Osteoblast (primary cell): ENCODE results near the gene DLGAP1. TPM values are rescaled to one million over a fixed set of nuclear protein-coding genes. Genes with fewer than 3 reads are reported as not detected.

Source experiments
- DNase-seq: peaks from one replicate; pipeline ENCODE4 v3.0.0; 2011; ENCODE audit warnings: low spot score, mixed read lengths; ENCODE audit not compliant: insufficient read length; ENCODE audit errors: missing footprints
- H2AFZ ChIP-seq: 2 replicates; pipeline ENCODE4 v1.6.0; 2011; ENCODE audit warnings: mild to moderate bottlenecking, low read length
- H3K27ac ChIP-seq: 2 replicates; pipeline ENCODE4 v1.5.1; 2011; ENCODE audit warnings: mild to moderate bottlenecking, low read depth, low read length, moderate library complexity
- H3K27me3 ChIP-seq: 2 replicates; pipeline ENCODE4 v1.6.0; 2012; ENCODE audit warnings: mild to moderate bottlenecking, control low read depth, inconsistent platforms, low read length, moderate library complexity; ENCODE audit not compliant: insufficient read depth
- H3K36me3 ChIP-seq: 2 replicates; pipeline ENCODE4 v1.5.1; 2011; ENCODE audit warnings: mild to moderate bottlenecking, low read length, control low read depth, moderate library complexity; ENCODE audit not compliant: insufficient read depth
- H3K4me1 ChIP-seq: 2 replicates; pipeline ENCODE4 v1.5.1; 2011; ENCODE audit warnings: mild to moderate bottlenecking, low read length, control low read depth, moderate library complexity; ENCODE audit not compliant: insufficient read depth
- H3K4me2 ChIP-seq: 2 replicates; pipeline ENCODE4 v1.6.0; 2011; ENCODE audit warnings: mild to moderate bottlenecking, low read length; ENCODE audit not compliant: insufficient read depth
- H3K4me3 ChIP-seq: fragments of 200-600 bp; sonication (generic); 3 replicates; pipeline ENCODE4 v1.5.1; 2012; ENCODE audit warnings: mild to moderate bottlenecking, low read length, inconsistent platforms; ENCODE audit not compliant: insufficient read depth
- H3K79me2 ChIP-seq: 2 replicates; pipeline ENCODE4 v1.6.0; 2012; ENCODE audit warnings: mild to moderate bottlenecking, low read length, control low read depth, inconsistent platforms; ENCODE audit not compliant: insufficient read depth
- H3K9me3 ChIP-seq: 2 replicates; pipeline ENCODE4 v1.5.1; 2011; ENCODE audit warnings: low read depth, low read length, control low read depth
- H4K20me1 ChIP-seq: 2 replicates; pipeline ENCODE4 v1.6.0; 2012; ENCODE audit warnings: mild to moderate bottlenecking, low read length, control low read depth; ENCODE audit not compliant: insufficient read depth
- total RNA-seq: library from RNA; depleted of rRNA; stranded (reverse); fragments of >200 nt; gene quantifications from 2 replicates; pipeline ENCODE4 v1.2.3, GENCODE V29; 2012
- TF ChIP-seq, protein P1 (sequence below): IDR thresholded peaks from 2 replicates; pipeline ENCODE4 v1.5.1; 2011; ENCODE audit warnings: mild to moderate bottlenecking, low read depth, low read length, moderate library complexity; ENCODE audit errors: extremely low read depth

DLGAP1 gene
- total RNA-seq, 1 donor = not detected

GRCh38 chr18:4406856-4407255, 48.3 kb downstream of the DLGAP1 start:
- H3K27me3 ChIP-seq = no peaks in the 10 kb centered on the region

DNA sequence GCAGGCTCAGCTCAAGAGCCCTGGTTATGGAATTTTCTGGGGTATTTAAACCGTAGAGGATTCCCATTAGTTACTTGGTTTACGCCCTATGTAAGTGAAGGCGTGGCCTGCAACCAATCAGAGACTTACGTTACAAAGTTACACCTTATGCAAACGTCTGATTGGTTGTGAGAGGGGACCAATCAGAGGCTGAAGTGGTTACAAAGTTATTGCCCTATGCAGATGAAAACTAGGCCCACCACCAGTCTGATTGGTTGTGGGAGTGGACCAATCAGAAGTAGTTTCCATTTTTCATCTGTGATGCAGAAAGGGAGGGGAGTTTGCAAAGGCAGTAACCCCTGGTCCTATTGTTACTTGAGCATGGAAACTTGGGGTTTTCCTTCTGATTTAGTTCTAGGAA, 49.1 kb downstream of the DLGAP1 start:
- H3K9me3 ChIP-seq = no peaks in the 10 kb centered on the region

More at GRCh38 chr18:4406856-4407255, 48.3 kb downstream of the DLGAP1 start:
- Histone ChIP-seq H3K4me1 (no peaks in the 10 kb centered on the region), H3K79me2 (no peaks in the 10 kb centered on the region), H3K9me3 (no peaks in the 10 kb centered on the region), H3K4me2 (no peak overlapping the region), H2AFZ (no peak overlapping the region), H3K36me3 (no peaks in the 10 kb centered on the region), H3K4me3 (no peak overlapping the region), H4K20me1 (no peaks in the 10 kb centered on the region), H3K27ac (no peak overlapping the region)
- TF ChIP-seq, protein P1, sequence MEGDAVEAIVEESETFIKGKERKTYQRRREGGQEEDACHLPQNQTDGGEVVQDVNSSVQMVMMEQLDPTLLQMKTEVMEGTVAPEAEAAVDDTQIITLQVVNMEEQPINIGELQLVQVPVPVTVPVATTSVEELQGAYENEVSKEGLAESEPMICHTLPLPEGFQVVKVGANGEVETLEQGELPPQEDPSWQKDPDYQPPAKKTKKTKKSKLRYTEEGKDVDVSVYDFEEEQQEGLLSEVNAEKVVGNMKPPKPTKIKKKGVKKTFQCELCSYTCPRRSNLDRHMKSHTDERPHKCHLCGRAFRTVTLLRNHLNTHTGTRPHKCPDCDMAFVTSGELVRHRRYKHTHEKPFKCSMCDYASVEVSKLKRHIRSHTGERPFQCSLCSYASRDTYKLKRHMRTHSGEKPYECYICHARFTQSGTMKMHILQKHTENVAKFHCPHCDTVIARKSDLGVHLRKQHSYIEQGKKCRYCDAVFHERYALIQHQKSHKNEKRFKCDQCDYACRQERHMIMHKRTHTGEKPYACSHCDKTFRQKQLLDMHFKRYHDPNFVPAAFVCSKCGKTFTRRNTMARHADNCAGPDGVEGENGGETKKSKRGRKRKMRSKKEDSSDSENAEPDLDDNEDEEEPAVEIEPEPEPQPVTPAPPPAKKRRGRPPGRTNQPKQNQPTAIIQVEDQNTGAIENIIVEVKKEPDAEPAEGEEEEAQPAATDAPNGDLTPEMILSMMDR = no peak
- no peak for DNase-seq

GRCh38 chr18:4403836-4404235, 51.3 kb downstream of the DLGAP1 start:
- H3K4me1 ChIP-seq = no peaks in the 10 kb centered on the region
- H3K36me3 ChIP-seq = no peaks in the 10 kb centered on the region
- no peak overlapping the region for H2AFZ ChIP-seq
- no peaks in the 10 kb centered on the region for H3K27me3 ChIP-seq
- no peak overlapping the region for H3K27ac ChIP-seq
- H3K79me2 ChIP-seq = no peaks in the 10 kb centered on the region
- no peak for DNase-seq
- no peaks in the 10 kb centered on the region for H3K9me3 ChIP-seq
- H3K4me3 ChIP-seq = no peak overlapping the region
- no peak overlapping the region for H3K4me2 ChIP-seq
- no peaks in the 10 kb centered on the region for H4K20me1 ChIP-seq
- TF ChIP-seq, protein P1 = no peak

More for the DNA sequence above, 49.1 kb downstream of the DLGAP1 start:
- H3K4me1 ChIP-seq = no peaks in the 10 kb centered on the region
- no peak overlapping the region for H3K4me2 ChIP-seq
- no peak for DNase-seq
- H3K36me3 ChIP-seq = no peaks in the 10 kb centered on the region
- no peak overlapping the region for H3K4me3 ChIP-seq
- TF ChIP-seq, protein P1 = no peak
- no peaks in the 10 kb centered on the region for H4K20me1 ChIP-seq
- no peak overlapping the region for H2AFZ ChIP-seq
- H3K27me3 ChIP-seq = no peaks in the 10 kb centered on the region
- H3K27ac ChIP-seq = no peak overlapping the region
- no peaks in the 10 kb centered on the region for H3K79me2 ChIP-seq

- H2AFZ ChIP-seq = no peak overlapping the region
- no peak overlapping the region for H3K4me2 ChIP-seq
- H3K4me3 ChIP-seq = no peak overlapping the region
- TF ChIP-seq, protein P1 = no peak
- H3K4me1 ChIP-seq = no peaks in the 10 kb centered on the region
- no peak overlapping the region for H3K27ac ChIP-seq
- H3K36me3 ChIP-seq = no peaks in the 10 kb centered on the region
- no peak for DNase-seq
- H3K9me3 ChIP-seq = peaks cover 2% of the 10 kb centered on the region
- H3K27me3 ChIP-seq = no peaks in the 10 kb centered on the region
- H3K79me2 ChIP-seq = no peaks in the 10 kb centered on the region
- H4K20me1 ChIP-seq = no peaks in the 10 kb centered on the region
Observed at GRCh38 chr18:4400911-4401310, 54.2 kb downstream of the DLGAP1 start.
